GM21786 (cell line): ENCODE data around the gene LRP1.

Experiments
- ATAC-seq: cut with Tn5 transposase; IDR thresholded peaks from one replicate; pipeline ENCODE4 v1.9.1; 2021; ENCODE audit not compliant: unreplicated experiment

The LRP1 gene

DNA sequence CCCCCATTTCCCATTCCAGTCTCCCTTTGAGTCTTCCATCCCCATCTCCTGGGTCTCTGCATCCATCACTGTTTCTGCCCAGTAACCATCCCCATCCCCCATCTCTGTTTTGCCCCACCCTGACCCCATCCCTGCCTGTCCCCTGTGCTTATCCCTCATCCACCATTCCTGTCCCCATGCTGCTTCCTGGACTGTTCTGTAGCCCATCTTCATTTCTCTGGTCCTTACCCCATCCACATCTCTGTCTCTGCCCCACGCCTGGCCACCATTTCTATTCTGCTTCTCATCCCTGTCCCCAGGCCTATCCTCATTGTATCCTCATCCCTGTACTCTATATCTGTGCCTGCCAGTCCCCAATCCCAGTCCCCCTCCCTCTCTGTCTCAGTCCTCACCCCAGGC, 92.5 kb downstream of the LRP1 start:
- ATAC-seq: no peak

- no peak for ATAC-seq
These were observed 93.1 kb downstream of the LRP1 start for GRCh38 chr12:57221169-57221917.

DNA sequence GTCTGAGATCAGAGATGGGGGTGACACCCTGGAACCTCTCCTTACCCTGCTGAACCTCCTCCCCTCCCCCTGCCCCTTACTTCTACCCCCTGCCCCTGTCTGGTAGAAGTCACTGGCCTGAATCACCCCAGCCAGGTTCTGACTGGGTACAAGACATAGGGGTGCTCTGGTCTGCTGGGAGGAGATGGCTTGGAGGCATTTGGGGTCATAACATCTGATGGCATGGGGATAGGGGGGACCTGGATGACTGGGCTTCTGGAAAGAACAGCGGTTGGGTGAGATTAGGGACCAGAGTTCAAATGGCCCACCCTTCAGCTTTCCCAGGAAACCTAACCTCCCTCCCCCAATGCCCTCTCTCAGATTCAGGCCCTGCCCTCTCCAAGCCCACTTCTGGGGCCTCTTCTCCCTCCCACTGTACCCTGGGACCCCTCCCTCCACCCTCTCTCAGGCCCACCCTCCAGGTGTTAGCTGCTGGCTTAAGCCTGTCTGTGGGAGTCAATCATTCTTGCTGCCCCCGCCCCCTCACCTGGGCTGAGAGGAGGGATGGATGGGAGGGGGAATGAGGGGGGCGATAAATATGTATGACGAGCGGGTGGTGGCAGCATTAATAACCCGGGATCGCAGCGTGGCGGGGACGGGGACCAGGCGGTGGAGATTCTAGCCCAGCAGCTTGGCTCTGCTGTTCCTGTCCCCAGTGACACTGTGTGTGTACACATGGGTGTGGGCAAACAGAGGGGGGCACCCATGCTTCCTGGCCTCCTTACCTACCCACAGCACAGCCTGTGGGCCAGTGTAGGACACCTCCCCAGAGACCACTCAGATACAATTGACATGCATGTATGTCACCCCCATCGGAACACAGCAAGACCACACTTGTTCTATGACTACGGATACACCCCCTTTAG, 94.3 kb downstream of the LRP1 start:
- ATAC-seq: no peak

- ATAC-seq: no peak
These were observed 95.2 kb downstream of the LRP1 start for GRCh38 chr12:57223191-57224165.

GRCh38 chr12:57224278-57224972, 96.1 kb downstream of the LRP1 start:
- ATAC-seq: no peak

DNA sequence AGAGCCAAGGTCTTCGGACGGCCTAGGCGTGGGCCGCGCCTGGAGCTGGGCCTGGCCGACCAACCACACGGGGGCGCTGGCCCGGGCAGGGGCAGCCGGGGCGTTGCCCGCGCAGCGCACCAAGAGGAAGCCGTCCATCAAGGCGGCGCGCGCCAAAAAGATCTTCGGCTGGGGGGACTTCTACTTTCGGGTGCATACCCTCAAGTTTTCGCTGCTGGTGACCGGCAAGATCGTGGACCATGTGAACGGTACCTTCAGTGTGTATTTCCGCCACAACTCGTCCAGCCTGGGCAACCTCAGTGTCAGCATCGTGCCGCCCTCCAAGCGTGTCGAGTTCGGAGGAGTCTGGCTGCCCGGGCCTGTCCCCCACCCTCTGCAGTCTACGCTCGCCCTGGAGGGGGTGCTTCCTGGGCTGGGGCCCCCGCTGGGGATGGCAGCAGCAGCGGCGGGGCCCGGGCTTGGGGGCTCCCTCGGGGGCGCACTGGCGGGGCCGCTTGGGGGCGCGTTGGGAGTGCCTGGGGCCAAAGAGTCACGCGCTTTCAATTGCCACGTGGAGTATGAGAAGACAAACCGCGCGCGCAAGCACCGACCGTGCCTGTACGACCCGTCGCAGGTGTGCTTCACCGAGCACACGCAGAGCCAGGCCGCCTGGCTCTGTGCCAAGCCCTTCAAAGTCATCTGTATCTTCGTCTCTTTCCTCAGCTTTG, 96.8 kb downstream of the LRP1 start:
- no peak for ATAC-seq

- no peak for ATAC-seq
These were observed 97.5 kb downstream of the LRP1 start for GRCh38 chr12:57225680-57226210.

GRCh38 chr12:57226588-57227314, 98.5 kb downstream of the LRP1 start:
- ATAC-seq: no peak

DNA sequence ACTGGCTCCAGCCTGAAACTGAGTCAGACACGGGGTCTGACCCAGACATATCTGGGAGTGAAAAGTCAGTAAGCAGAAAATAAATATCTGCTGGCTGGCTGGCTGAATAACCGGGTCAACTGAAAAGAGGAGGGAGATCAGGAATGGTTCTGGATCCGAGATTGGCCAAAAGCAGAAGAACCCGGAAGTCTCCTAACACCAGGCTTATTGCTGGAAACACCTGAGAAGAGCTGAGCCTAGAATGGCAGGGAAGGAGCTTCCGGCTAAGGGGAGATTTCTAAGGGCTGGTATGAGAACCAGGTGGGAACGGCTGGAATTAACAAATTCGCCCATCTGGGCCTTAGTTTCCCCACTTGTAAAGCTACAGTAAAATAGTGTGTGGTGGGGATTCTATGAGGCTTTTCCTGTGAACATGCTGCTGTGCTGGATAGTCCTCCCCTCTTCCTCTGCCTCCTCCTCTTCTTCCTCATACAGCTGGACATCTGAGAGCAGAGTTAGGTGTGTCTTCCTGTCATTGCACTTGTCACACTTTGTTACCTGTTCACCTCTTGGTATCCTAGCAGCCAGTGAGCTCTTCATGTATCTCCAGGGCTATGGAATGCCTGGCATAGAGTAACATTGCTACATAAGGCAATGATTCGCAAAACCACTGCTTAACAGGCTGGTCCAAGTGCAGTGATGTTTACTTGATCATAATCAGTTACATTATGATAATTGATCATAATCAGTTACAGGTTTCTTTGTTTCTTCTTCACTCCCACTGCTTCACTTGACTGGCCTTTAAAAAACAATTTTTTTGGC, 99.2 kb downstream of the LRP1 start:
- no peak for ATAC-seq

GRCh38 chr12:57229046-57229633, 100.9 kb downstream of the LRP1 start:
- ATAC-seq: no peak

GRCh38 chr12:57229634-57230380, 101.5 kb downstream of the LRP1 start, which contains the start of gene SHMT2:
SHMT2 (plus strand) TSS chr12:57229711; CDS start chr12:57229779, 68 bp downstream.
- ATAC-seq: peak; percentile 55

DNA sequence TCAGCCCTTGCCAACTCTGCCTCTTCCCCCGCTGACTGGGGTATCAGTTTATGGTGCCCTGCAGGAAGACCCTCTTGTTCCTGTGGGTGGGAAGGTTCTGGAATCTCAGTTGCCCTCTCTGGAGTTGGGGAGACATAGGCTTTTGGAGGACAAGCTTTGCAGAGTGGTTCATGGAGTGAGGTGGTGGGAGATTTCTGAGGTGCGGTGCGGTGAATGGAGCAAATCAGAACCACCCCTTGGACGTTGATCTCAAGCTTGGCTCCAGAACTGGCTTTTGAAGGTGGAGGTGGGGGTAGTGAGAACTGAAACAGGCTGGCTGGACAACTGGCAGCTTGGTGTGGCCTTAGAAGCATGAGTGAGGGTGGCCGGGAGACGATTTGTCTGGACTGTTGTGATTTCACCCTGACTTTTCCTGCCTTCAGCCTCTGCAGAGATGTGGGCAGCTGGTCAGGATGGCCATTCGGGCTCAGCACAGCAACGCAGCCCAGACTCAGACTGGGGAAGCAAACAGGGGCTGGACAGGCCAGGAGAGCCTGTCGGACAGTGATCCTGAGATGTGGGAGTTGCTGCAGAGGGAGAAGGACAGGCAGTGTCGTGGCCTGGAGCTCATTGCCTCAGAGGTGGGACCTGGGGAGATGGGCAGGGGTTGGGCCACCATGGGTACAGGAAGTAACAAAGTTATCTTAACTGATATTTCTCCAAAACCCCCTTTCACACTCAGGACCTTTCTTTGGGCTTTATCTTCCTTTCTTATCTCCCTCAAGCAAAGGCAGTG, 102.3 kb downstream of the LRP1 start:
- ATAC-seq: no peak

GRCh38 chr12:57231276-57232021, 103.2 kb downstream of the LRP1 start:
- no peak for ATAC-seq

GRCh38 chr12:57232156-57232756, 104.0 kb downstream of the LRP1 start:
- no peak for ATAC-seq
